Duodenal mucosa (tissue), 2 donors: ENCODE data around the gene PNPLA8.
"Not testable (repeated sequence)": the region's sequence is repeated elsewhere in the genome, so short reads cannot be mapped to it uniquely, and the experiment has no call there.

Source experiments
- H3K27ac ChIP-seq: one replicate; pipeline ENCODE4 v1.7.0; 2013; ENCODE audit warnings: low read depth, low read length
- H3K27me3 ChIP-seq, 2 donors: one replicate each; pipeline ENCODE4 v1.7.0; 2013; ENCODE audit warnings: low read length in 2 of 2, control low read depth in 1 of 2; ENCODE audit not compliant: insufficient read depth in 2 of 2, control insufficient read depth in 1 of 2
- H3K36me3 ChIP-seq, 2 donors: one replicate each; pipeline ENCODE4 v1.7.0; 2013; ENCODE audit warnings: low read length in 2 of 2, control low read depth in 1 of 2; ENCODE audit not compliant: insufficient read depth in 2 of 2, control insufficient read depth in 1 of 2
- H3K4me1 ChIP-seq, 2 donors: one replicate each; pipeline ENCODE4 v1.7.0; 2013; ENCODE audit warnings: low read length in 2 of 2, control low read depth in 1 of 2; ENCODE audit not compliant: insufficient read depth in 2 of 2, control insufficient read depth in 1 of 2
- H3K4me3 ChIP-seq, 2 donors: one replicate each; pipeline ENCODE4 v1.7.0; 2013; ENCODE audit warnings: low read length in 2 of 2, low read depth in 1 of 2
- H3K9ac ChIP-seq, 2 donors: one replicate each; pipeline ENCODE4 v1.7.0; 2013; ENCODE audit warnings: low read length in 2 of 2, low read depth in 1 of 2
- H3K9me3 ChIP-seq, 2 donors: one replicate each; pipeline ENCODE4 v1.7.0; 2013; ENCODE audit warnings: low read length in 2 of 2, control low read depth in 1 of 2; ENCODE audit not compliant: control insufficient read depth in 1 of 2

Gene PNPLA8

GRCh38 chr7:108559253-108559652 lies 33.3 kb upstream of the PNPLA8 start:
- Histone ChIP-seq H3K9me3 (peaks cover 12 to 17% of the 10 kb centered on the region in 2 donors), H3K36me3 (no peaks in the 10 kb centered on the region), H3K27ac (no peak overlapping the region), H3K27me3 (no peaks in the 10 kb centered on the region), H3K9ac (no peak overlapping the region), H3K4me3 (no peak overlapping the region), H3K4me1 (no peaks in the 10 kb centered on the region)

DNA sequence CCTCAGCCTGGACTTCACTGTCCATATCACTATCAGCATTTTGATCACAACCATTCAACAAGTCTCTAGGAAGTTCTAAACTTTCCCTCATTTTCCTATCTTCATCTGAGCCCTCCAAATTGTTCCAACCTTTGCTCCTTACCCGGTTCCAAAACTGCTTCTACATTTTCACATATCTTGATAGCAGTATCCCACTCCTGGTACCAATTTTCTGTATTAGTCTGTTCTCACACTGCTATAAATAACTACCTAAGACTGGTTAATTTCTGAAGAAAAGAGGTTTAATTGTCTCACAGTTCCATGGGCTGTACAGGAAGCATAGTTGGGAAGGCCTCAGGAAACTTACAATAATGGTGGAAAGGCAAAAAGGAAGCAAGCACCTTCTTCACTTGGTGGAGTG lies 31.7 kb upstream of the PNPLA8 start:
- Histone ChIP-seq H3K4me3 (no peak overlapping the region), H3K9ac (no peak overlapping the region), H3K27ac (no peak overlapping the region), H3K4me1 (no peaks in the 10 kb centered on the region), H3K9me3 (peaks cover 12 to 17% of the 10 kb centered on the region in 2 donors), H3K27me3 (no peaks in the 10 kb centered on the region), H3K36me3 (peaks cover 0 to 3% of the 10 kb centered on the region in 2 donors)

DNA sequence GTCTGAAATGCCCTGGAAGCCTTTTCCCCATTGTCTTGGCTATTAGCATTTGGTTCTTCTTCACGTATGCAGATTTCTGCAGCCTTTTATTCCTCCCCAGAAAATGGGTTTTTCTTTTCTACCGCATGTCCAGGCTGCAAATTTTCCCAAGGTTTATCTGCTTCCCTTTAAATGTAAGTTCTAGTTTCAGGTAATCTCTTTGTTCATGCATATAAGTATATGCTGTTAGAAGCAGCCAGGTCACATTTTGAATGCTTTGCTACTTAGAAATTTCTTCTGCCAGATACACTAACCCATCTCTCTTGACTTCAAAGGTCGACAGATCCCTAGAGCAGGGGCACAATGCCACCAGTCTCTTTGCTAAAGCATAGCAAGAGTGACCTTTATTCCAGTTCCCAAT lies 31.3 kb upstream of the PNPLA8 start:
- H3K36me3 ChIP-seq = peaks cover 0 to 3% of the 10 kb centered on the region in 2 donors
- no peak overlapping the region for H3K27ac ChIP-seq
- H3K4me1 ChIP-seq = no peaks in the 10 kb centered on the region
- no peak overlapping the region for H3K4me3 ChIP-seq
- H3K9me3 ChIP-seq = peaks cover 12 to 17% of the 10 kb centered on the region in 2 donors
- no peak overlapping the region for H3K9ac ChIP-seq
- H3K27me3 ChIP-seq = no peaks in the 10 kb centered on the region

- H3K4me1 ChIP-seq, H3K27ac ChIP-seq, H3K36me3 ChIP-seq, H3K4me3 ChIP-seq, H3K9ac ChIP-seq, H3K27me3 ChIP-seq: not testable (repeated sequence)
- H3K9me3 ChIP-seq = peaks cover 12 to 17% of the 10 kb centered on the region in 2 donors
Measured at GRCh38 chr7:108556665-108557064, 30.7 kb upstream of the PNPLA8 start.

DNA sequence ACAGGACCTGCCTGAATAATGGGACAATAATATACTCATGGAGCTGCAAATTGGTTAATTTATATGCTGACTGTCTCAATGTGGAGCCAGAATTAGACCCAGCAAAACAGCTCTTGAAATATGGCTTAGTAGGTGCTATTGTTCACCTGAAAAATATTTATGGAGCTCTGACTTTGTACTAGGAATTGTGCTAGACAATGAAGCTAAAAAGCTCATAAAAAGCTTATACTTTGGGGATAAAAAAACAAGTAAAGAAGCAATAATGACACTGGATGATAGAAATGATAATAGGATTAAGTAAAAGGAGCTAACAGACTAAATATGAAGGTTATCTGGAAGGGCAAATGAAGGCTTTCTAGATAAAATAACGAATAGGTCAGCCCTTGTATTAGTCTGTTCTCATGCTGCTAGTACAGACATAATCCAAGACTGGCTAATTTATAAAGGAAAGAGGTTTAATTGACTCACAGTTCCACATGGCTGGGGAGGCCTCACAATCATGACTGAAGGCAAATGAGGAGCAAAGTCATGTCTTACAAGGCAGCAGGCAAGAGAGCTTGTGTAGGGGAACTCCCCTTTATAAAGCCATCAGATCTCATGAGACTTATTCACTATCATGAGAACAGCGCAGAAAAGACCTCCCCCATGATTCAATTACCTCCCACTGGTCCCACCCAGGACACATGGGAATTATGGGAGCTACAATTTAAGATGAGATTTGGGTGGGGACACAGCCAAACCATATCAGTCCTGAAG lies 22.4 kb upstream of the PNPLA8 start:
- H3K4me1 ChIP-seq, H3K9me3 ChIP-seq, H3K27ac ChIP-seq: not testable (repeated sequence)

DNA sequence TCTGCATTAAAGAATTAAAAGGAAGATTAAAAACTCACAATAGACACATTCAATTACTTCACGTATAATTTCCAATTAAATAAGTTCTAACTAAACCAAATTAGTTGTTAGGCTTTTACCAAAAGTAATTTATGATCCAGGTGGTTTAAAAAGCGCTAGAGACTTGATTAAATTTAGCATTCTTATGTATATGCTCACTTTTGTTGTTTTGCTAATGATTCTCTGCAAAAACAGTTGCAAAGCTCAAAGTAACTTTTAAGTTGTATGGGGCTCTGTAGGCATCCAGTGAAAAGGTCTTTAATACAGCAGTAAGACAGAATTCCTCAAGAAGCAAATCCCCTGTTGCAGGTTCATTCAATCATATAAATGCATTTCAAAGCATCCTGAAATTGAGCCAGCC lies 15.5 kb upstream of the PNPLA8 start:
- H3K9me3 ChIP-seq = no peaks in the 10 kb centered on the region
- H3K27me3 ChIP-seq = no peaks in the 10 kb centered on the region
- no peaks in the 10 kb centered on the region for H3K4me1 ChIP-seq
- H3K4me3 ChIP-seq = no peak overlapping the region
- no peak overlapping the region for H3K9ac ChIP-seq
- H3K36me3 ChIP-seq = no peaks in the 10 kb centered on the region
- H3K27ac ChIP-seq = no peak overlapping the region

More for the DNA sequence above, 22.4 kb upstream of the PNPLA8 start:
- not testable (repeated sequence) for H3K36me3 ChIP-seq, H3K9ac ChIP-seq, H3K27me3 ChIP-seq, H3K4me3 ChIP-seq

GRCh38 chr7:108538685-108539084 lies 12.8 kb upstream of the PNPLA8 start:
- H3K9me3 ChIP-seq, H3K27ac ChIP-seq, H3K27me3 ChIP-seq, H3K4me3 ChIP-seq, H3K9ac ChIP-seq, H3K36me3 ChIP-seq, H3K4me1 ChIP-seq: not testable (repeated sequence)

DNA sequence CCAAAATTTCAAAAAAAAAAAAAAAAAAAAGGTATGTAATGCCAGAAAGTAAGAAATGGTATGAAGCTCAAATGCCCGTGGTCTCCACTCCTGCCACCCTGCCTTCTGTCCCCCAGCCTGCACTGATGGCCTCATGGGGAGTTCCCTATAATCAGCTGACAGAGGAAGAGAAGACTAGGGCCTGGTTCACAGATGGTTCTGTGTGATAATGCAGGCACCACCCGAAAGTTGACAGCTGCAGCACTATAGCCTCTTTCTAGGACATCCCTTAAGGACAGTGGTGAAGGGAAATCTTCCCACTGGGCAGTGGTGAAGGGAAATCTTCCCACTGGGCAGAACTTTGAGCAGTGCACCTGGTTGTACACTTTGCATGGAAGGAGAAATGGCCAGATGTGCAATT lies 12.3 kb upstream of the PNPLA8 start:
- not testable (repeated sequence) for H3K27ac ChIP-seq, H3K9me3 ChIP-seq

DNA sequence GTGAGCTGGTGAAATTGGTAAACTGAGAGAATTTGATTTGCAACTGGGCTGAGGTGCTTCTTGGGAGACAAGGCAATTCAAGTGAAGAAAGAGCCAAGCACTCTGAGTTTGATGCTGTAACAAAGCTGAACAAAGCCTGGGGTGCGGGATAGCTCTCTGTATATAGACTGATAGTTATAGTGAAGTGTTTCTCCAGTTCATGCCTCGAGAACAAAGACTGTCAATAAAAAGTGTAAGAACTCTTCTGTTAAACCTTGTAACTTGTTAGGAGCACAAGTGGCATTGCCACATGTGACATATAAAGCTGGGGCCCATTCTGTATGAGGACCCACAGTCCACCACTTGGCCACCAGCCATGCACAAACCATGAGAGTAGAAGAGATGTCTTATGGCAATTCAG lies 11.3 kb upstream of the PNPLA8 start:
- no peaks in the 10 kb centered on the region for H3K4me1 ChIP-seq
- H3K4me3 ChIP-seq = no peak overlapping the region
- no peak overlapping the region for H3K9ac ChIP-seq
- no peak overlapping the region for H3K27ac ChIP-seq
- H3K36me3 ChIP-seq = no peaks in the 10 kb centered on the region
- no peaks in the 10 kb centered on the region for H3K27me3 ChIP-seq
- no peaks in the 10 kb centered on the region for H3K9me3 ChIP-seq

More for the DNA sequence above, 12.3 kb upstream of the PNPLA8 start:
- H3K4me3 ChIP-seq, H3K9ac ChIP-seq, H3K36me3 ChIP-seq, H3K27me3 ChIP-seq, H3K4me1 ChIP-seq: not testable (repeated sequence)

- no peak overlapping the region for H3K4me3 ChIP-seq
- no peak overlapping the region for H3K27ac ChIP-seq
- no peak overlapping the region for H3K9ac ChIP-seq
- no peaks in the 10 kb centered on the region for H3K4me1 ChIP-seq
- H3K9me3 ChIP-seq = no peaks in the 10 kb centered on the region
- H3K27me3 ChIP-seq = no peaks in the 10 kb centered on the region
- no peaks in the 10 kb centered on the region for H3K36me3 ChIP-seq
Measured at GRCh38 chr7:108535744-108536143, 9.8 kb upstream of the PNPLA8 start.
